Lower lobe of right lung (tissue), 2 donors: ENCODE data around the gene LDB1. TPM values are rescaled to one million over a fixed set of nuclear protein-coding genes. Genes with fewer than 3 reads are reported as not detected.

ENCODE experiments used
- ATAC-seq, 2 donors: fragments of 200-7000 bp; cut with Tn5 transposase; one replicate each; pipeline ENCODE4 v1.9.1; 2020 to 2022; ENCODE audit warnings: mild to moderate bottlenecking in 2 of 2, moderate library complexity in 2 of 2
- DNase-seq: peaks from one replicate; pipeline ENCODE4 v3.0.0-alpha.2; 2020
- H3K27ac ChIP-seq: fragments of 200-600 bp; one replicate; pipeline ENCODE4 v1.8.0; 2022
- H3K27me3 ChIP-seq: fragments of 200-600 bp; one replicate; pipeline ENCODE4 v1.8.0; 2022; ENCODE audit warnings: low read depth
- H3K36me3 ChIP-seq: fragments of 200-600 bp; one replicate; pipeline ENCODE4 v1.8.0; 2022; ENCODE audit warnings: mild to moderate bottlenecking
- H3K4me1 ChIP-seq: fragments of 200-600 bp; one replicate; pipeline ENCODE4 v1.8.0; 2022
- H3K4me3 ChIP-seq: fragments of 200-600 bp; one replicate; pipeline ENCODE4 v1.8.0; 2022; ENCODE audit warnings: mild to moderate bottlenecking
- H3K9me3 ChIP-seq: fragments of 200-600 bp; one replicate; pipeline ENCODE4 v1.8.0; 2022
- CTCF ChIP-seq: fragments of 200-600 bp; IDR thresholded peaks from one replicate; pipeline ENCODE4 v1.8.0; 2022; ENCODE audit warnings: antibody characterized with exemption, mild to moderate bottlenecking
- intact Hi-C: fragments of 100-400 bp; cut with DNase I; formaldehyde crosslinking; loops from one replicate; pipeline ENCODE4 v1.11.0; 2022
- total RNA-seq: library from RNA; stranded (reverse); fragmentation: NEBNext Ultra II Directional; extraction: Animal tissue kit (Norgen Biotek cat#: 25700); gene quantifications from one replicate; pipeline ENCODE4 v1.2.1, GENCODE V29; 2021
- donor health status: DM: no; HTN: yes; CAD: no; lungs with severe emphysema.

The LDB1 gene
- total RNA-seq, 1 donor from 2014 or later: 58.0 TPM

GRCh38 chr10:102140913-102141540 is 20.9 kb upstream of the LDB1 start:
- DNase-seq (no peak), ATAC-seq (no peak)
- Histone ChIP-seq H3K27me3 (no peaks in the 10 kb centered on the region), H3K27ac (no peak overlapping the region), H3K4me3 (no peak overlapping the region), H3K9me3 (no peaks in the 10 kb centered on the region), H3K4me1 (peaks cover 17% of the 10 kb centered on the region), H3K36me3 (peaks cover 81% of the 10 kb centered on the region)
- intact Hi-C loops: no loop called here
- TF ChIP-seq CTCF: no peak

GRCh38 chr10:102140218-102140617 is 20.1 kb upstream of the LDB1 start:
- Histone ChIP-seq H3K9me3 (no peaks in the 10 kb centered on the region), H3K4me3 (no peak overlapping the region), H3K4me1 (peaks cover 25% of the 10 kb centered on the region), H3K36me3 (peaks cover 73% of the 10 kb centered on the region), H3K27ac (no peak overlapping the region), H3K27me3 (no peaks in the 10 kb centered on the region)
- TF ChIP-seq CTCF: no peak
- DNase-seq: no peak
- intact Hi-C loops: no loop called here
- ATAC-seq: no peak

GRCh38 chr10:102139281-102140110 is 19.3 kb upstream of the LDB1 start:
- H3K4me3 ChIP-seq: no peak overlapping the region
- intact Hi-C loops: no loop called here
- no peak for TF ChIP-seq CTCF
- no peak overlapping the region for H3K27ac ChIP-seq
- H3K36me3 ChIP-seq: peaks cover 66% of the 10 kb centered on the region
- H3K9me3 ChIP-seq: no peaks in the 10 kb centered on the region
- peaks cover 32% of the 10 kb centered on the region for H3K4me1 ChIP-seq
- no peak for DNase-seq
- no peak for ATAC-seq
- no peaks in the 10 kb centered on the region for H3K27me3 ChIP-seq

- intact Hi-C loops: no loop called here
- Histone ChIP-seq H3K27me3 (no peaks in the 10 kb centered on the region), H3K9me3 (no peaks in the 10 kb centered on the region), H3K36me3 (peaks cover 36% of the 10 kb centered on the region), H3K4me3 (peak overlapping the region; percentile 5), H3K4me1 (peaks cover 41% of the 10 kb centered on the region), H3K27ac (peak overlapping the region; percentile 55)
- no peak for TF ChIP-seq CTCF
- DNase-seq (no peak), ATAC-seq (peak; percentile 5 to 35)
Observed at GRCh38 chr10:102135956-102136526, 15.9 kb upstream of the LDB1 start.

- DNase-seq: no peak
- Histone ChIP-seq H3K4me1 (peaks cover 41% of the 10 kb centered on the region), H3K27ac (peak overlapping the region; percentile 96), H3K4me3 (peak overlapping the region; percentile 96), H3K27me3 (no peaks in the 10 kb centered on the region), H3K9me3 (no peaks in the 10 kb centered on the region), H3K36me3 (peaks cover 19% of the 10 kb centered on the region)
- intact Hi-C loops: no loop called here
- no peak for ATAC-seq
- no peak for TF ChIP-seq CTCF
Observed at GRCh38 chr10:102134416-102134815, 14.2 kb upstream of the LDB1 start.
